Stimulated activated CD8-positive, alpha-beta memory T cell treated with anti-CD3 and anti-CD28 coated beads, Interleukin-7, amount 100 ng/mL, for 4 hours (primary cell): ENCODE data around the gene CTNNA2.

Experiments
- DNase-seq, 2 donors: peaks; one replicate each; pipeline ENCODE4 v3.0.0-alpha.2; 2020; ENCODE audit warnings: low read depth in 2 of 2

The CTNNA2 gene

GRCh38 chr2:80281049-80281448, 768.2 kb downstream of the CTNNA2 start:
- DNase-seq: no peak

GRCh38 chr2:80288576-80288975, 775.7 kb downstream of the CTNNA2 start:
- DNase-seq: no peak

- DNase-seq: no peak
Observed at GRCh38 chr2:80291656-80292055, 778.8 kb downstream of the CTNNA2 start.

GRCh38 chr2:80292474-80292873, 779.6 kb downstream of the CTNNA2 start:
- no peak for DNase-seq

- no peak for DNase-seq
Observed at GRCh38 chr2:80293039-80293438, 780.2 kb downstream of the CTNNA2 start.

- no peak for DNase-seq
Observed at GRCh38 chr2:80298954-80299353, 786.1 kb downstream of the CTNNA2 start.

- DNase-seq: no peak
Observed at GRCh38 chr2:80299661-80300060, 786.8 kb downstream of the CTNNA2 start.

GRCh38 chr2:80300346-80300745, 787.5 kb downstream of the CTNNA2 start:
- no peak for DNase-seq

- DNase-seq: no peak
Observed at GRCh38 chr2:80300954-80301353, 788.1 kb downstream of the CTNNA2 start.

GRCh38 chr2:80302001-80302313, 789.1 kb downstream of the CTNNA2 start:
- DNase-seq: no peak

GRCh38 chr2:80302314-80303005, 789.6 kb downstream of the CTNNA2 start:
- DNase-seq: no peak

GRCh38 chr2:80303006-80303908, 790.4 kb downstream of the CTNNA2 start:
- no peak for DNase-seq

GRCh38 chr2:80303909-80304837, 791.3 kb downstream of the CTNNA2 start, which contains the start of gene LRRTM1:
Gene LRRTM1 (minus strand): TSS chr2:80304752. CDS start chr2:80303819, 933 bp downstream.
- DNase-seq: no peak

GRCh38 chr2:80311304-80311703, 798.5 kb downstream of the CTNNA2 start:
- DNase-seq: no peak

- DNase-seq: no peak
Observed at GRCh38 chr2:80312282-80312839, 799.5 kb downstream of the CTNNA2 start.

- no peak for DNase-seq
Observed at GRCh38 chr2:80322311-80322920, 809.6 kb downstream of the CTNNA2 start.

- DNase-seq: no peak
Observed at GRCh38 chr2:80322958-80323357, 810.1 kb downstream of the CTNNA2 start.

- no peak for DNase-seq
Observed at GRCh38 chr2:80323610-80324009, 810.8 kb downstream of the CTNNA2 start.

GRCh38 chr2:80324525-80324924, 811.7 kb downstream of the CTNNA2 start:
- DNase-seq: no peak

GRCh38 chr2:80326214-80326613, 813.4 kb downstream of the CTNNA2 start:
- DNase-seq: no peak

- DNase-seq: no peak
Observed at GRCh38 chr2:80326861-80327260, 814.0 kb downstream of the CTNNA2 start.
